Sigmoid colon (tissue), 7 donors: Measurements from ENCODE around the gene C19orf25. TPM values are rescaled to one million over a fixed set of nuclear protein-coding genes. Genes with fewer than 3 reads are reported as not detected.

ENCODE experiments used
- DNase-seq: peaks from one replicate; pipeline ENCODE4 v3.0.0-alpha.2; 2019
- H3K27ac ChIP-seq, 4 donors: fragments of 200-600 bp; sonication (generic); one replicate each; pipeline ENCODE4 v1.5.1; 2016 to 2019; ENCODE audit warnings: mild to moderate bottlenecking in 1 of 4
- H3K27me3 ChIP-seq, 3 donors: fragments of 200-600 bp; sonication (generic); one replicate each; pipeline ENCODE4 v1.5.1; 2019; ENCODE audit warnings: mild to moderate bottlenecking in 1 of 3
- H3K36me3 ChIP-seq, 4 donors: fragments of 200-600 bp; sonication (generic); one replicate each; pipeline ENCODE4 v1.5.1; 2016 to 2019
- H3K4me1 ChIP-seq, 4 donors: fragments of 200-600 bp; sonication (generic); one replicate each; pipeline ENCODE4 v1.5.1; 2017 to 2019
- H3K4me3 ChIP-seq, 4 donors: fragments of 200-600 bp; sonication (generic); one replicate each; pipeline ENCODE4 v1.5.1; 2017 to 2019; ENCODE audit warnings: mild to moderate bottlenecking in 2 of 4, moderate library complexity in 1 of 4
- H3K9me3 ChIP-seq, 4 donors: fragments of 200-600 bp in 3 of 4; sonication (generic) in 3 of 4; one replicate each; pipeline versions ENCODE4 v1.5.1 to v1.6.1; 2013 to 2019
- CTCF ChIP-seq, 4 experiments: fragments of 450-650 bp in 3 of 4; fragments of 200-600 bp in 1 of 4; IDR thresholded peaks; one replicate each; pipeline ENCODE4 v1.5.1; 2016 to 2019; ENCODE audit warnings: antibody characterized with exemption in 4 of 4, mild to moderate bottlenecking in 3 of 4, moderate library complexity in 2 of 4
- EP300 ChIP-seq, 4 donors: sonication (generic); formaldehyde crosslinking; IDR thresholded peaks; one replicate each; pipeline ENCODE4 v1.6.1; 2017; ENCODE audit warnings: antibody characterized with exemption in 4 of 4
- POLR2A ChIP-seq, 2 donors: fragments of 450-650 bp; IDR thresholded peaks; one replicate each; pipeline ENCODE4 v1.6.1; 2016; ENCODE audit warnings: antibody characterized with exemption in 2 of 2, mild to moderate bottlenecking in 2 of 2, moderate library complexity in 2 of 2
- POLR2AphosphoS5 ChIP-seq, 4 donors: sonication (generic); formaldehyde crosslinking; IDR thresholded peaks; one replicate each; pipeline ENCODE4 v1.6.1; 2017; ENCODE audit warnings: antibody characterized with exemption in 4 of 4
- WGBS, 2 donors: extraction: QIAGEN DNeasy Blood & Tissue Kit; methylation state at CpG; one replicate each; pipeline ENCODE4 v1.1.7; 2013; 5-methylcytosine and 5-hydroxymethylcytosine counted together
- intact Hi-C: fragments of 100-400 bp; cut with DNase I; formaldehyde crosslinking; loops from one replicate; pipeline ENCODE4 v1.15.1; 2023
- polyA plus RNA-seq, 3 donors: library from polyadenylated mRNA; stranded (reverse); fragments of 200-250 nt; gene quantifications; one replicate each; pipeline ENCODE4 v1.2.3, GENCODE V29; 2013
- total RNA-seq, 4 donors: library from RNA; depleted of rRNA; stranded (reverse); fragments of >200 nt; gene quantifications; one replicate each; pipeline ENCODE4 v1.1.0, GENCODE V29; 2016
- donor health status: healthy with polysubstance abuse.
- donor health status: Bipolar disorder and iron deficiency.
- donor health status: healthy.

The C19orf25 gene
- total and polyA plus RNA-seq, 7 donors: 19.6 to 51.5 (median 26.0) TPM

GRCh38 chr19:1492474-1493006, 13.5 kb upstream of the C19orf25 start:
- no peak overlapping the region for H3K4me3 ChIP-seq
- peaks cover 0 to 21% (median 15%) of the 10 kb centered on the region in 4 donors for H3K4me1 ChIP-seq
- DNase-seq: peak; percentile 64
- 50 to 77% methylated on average over 10 of the region's 10 CpGs for WGBS, 2 donors
- H3K27me3 ChIP-seq: peaks cover 6 to 40% (median 27%) of the 10 kb centered on the region in 3 donors
- no peak overlapping the region for H3K27ac ChIP-seq
- no peaks in the 10 kb centered on the region for H3K9me3 ChIP-seq
- H3K36me3 ChIP-seq: no peaks in the 10 kb centered on the region
- intact Hi-C loops: no loop called here
- TF ChIP-seq POLR2A (IDR thresholded peaks at IDR 0.05) (no peak), POLR2AphosphoS5 (IDR thresholded peaks at IDR 0.05) (no peak), EP300 (IDR thresholded peaks at IDR 0.05) (no peak), CTCF (IDR thresholded peaks at IDR 0.05) (no peak)

GRCh38 chr19:1491849-1492170, 12.8 kb upstream of the C19orf25 start:
- H3K4me3 ChIP-seq: no peak overlapping the region
- TF ChIP-seq CTCF (IDR thresholded peaks at IDR 0.05) (no peak), POLR2AphosphoS5 (IDR thresholded peaks at IDR 0.05) (no peak), EP300 (IDR thresholded peaks at IDR 0.05) (no peak), POLR2A (IDR thresholded peaks at IDR 0.05) (no peak)

GRCh38 chr19:1491114-1491848, 12.3 kb upstream of the C19orf25 start, which contains the start of gene REEP6:
TSS of gene REEP6 (plus strand) at chr19:1491181. CDS start at chr19:1491270, 89 bp downstream.
- TF ChIP-seq CTCF (IDR thresholded peaks at IDR 0.05): no peak
- peak in 1 of 4 donors; percentile 13 for TF ChIP-seq POLR2AphosphoS5 (IDR thresholded peaks at IDR 0.05)
- Histone ChIP-seq H3K4me1 (peaks cover 0 to 21% (median 15%) of the 10 kb centered on the region in 4 donors), H3K36me3 (no peaks in the 10 kb centered on the region), H3K9me3 (no peaks in the 10 kb centered on the region), H3K4me3 (peak within 1 kb of the TSS; percentile 37 to 60 (median 54)), H3K27me3 (peaks cover 6 to 27% (median 15%) of the 10 kb centered on the region in 3 donors), H3K27ac (peak within 1 kb of the TSS; percentile 76 to 83 (median 80))
- WGBS, 2 donors: 2 to 4% methylated on average over 73 of the region's 73 CpGs
- intact Hi-C loops: no loop called here
- no peak for DNase-seq

More at GRCh38 chr19:1491849-1492170, 12.8 kb upstream of the C19orf25 start:
- Histone ChIP-seq H3K27ac (no peak overlapping the region), H3K4me1 (peaks cover 0 to 21% (median 15%) of the 10 kb centered on the region in 4 donors), H3K36me3 (no peaks in the 10 kb centered on the region), H3K27me3 (peaks cover 6 to 33% (median 20%) of the 10 kb centered on the region in 3 donors), H3K9me3 (no peaks in the 10 kb centered on the region)
- intact Hi-C loops: no loop called here
- DNase-seq: peak; percentile 64
- WGBS, 2 donors: 41 to 59% methylated on average over 12 of the region's 12 CpGs

GRCh38 chr19:1490311-1491113, 11.5 kb upstream of the C19orf25 start, which contains the start of gene PCSK4:
TSS of gene PCSK4 (minus strand) at chr19:1490350. CDS start at chr19:1490346, 4 bp downstream.
- H3K36me3 ChIP-seq: no peaks in the 10 kb centered on the region
- H3K4me3 ChIP-seq: peak within 1 kb of the TSS; percentile 37 to 60 (median 54)
- intact Hi-C loops: no loop called here
- peak within 1 kb of the TSS; percentile 76 to 83 (median 80) for H3K27ac ChIP-seq
- peak; percentile 100 for DNase-seq
- H3K27me3 ChIP-seq: peaks cover 6 to 22% (median 13%) of the 10 kb centered on the region in 3 donors
- no peaks in the 10 kb centered on the region for H3K9me3 ChIP-seq
- 1% methylated on average over 74 of the region's 74 CpGs for WGBS, 2 donors
- H3K4me1 ChIP-seq: peaks cover 0 to 21% (median 15%) of the 10 kb centered on the region in 4 donors
- no peak for TF ChIP-seq EP300 (IDR thresholded peaks at IDR 0.05)
- TF ChIP-seq POLR2AphosphoS5 (IDR thresholded peaks at IDR 0.05): peak in 2 of 4 donors; percentile 17 to 26
